GM18502 (cell line): ENCODE results near the gene SNRPA.
"Not testable (repeated sequence)": the region's sequence is repeated elsewhere in the genome, so short reads cannot be mapped to it uniquely, and the experiment has no call there.

ENCODE experiments used
- ATAC-seq: cut with Tn5 transposase; IDR thresholded peaks from one replicate; pipeline ENCODE4 v1.9.1; 2021; ENCODE audit warnings: mild to moderate bottlenecking; ENCODE audit not compliant: unreplicated experiment, poor library complexity

The SNRPA gene

GRCh38 chr19:40810160-40810559 lies 59.2 kb downstream of the SNRPA start:
- no peak for ATAC-seq

DNA sequence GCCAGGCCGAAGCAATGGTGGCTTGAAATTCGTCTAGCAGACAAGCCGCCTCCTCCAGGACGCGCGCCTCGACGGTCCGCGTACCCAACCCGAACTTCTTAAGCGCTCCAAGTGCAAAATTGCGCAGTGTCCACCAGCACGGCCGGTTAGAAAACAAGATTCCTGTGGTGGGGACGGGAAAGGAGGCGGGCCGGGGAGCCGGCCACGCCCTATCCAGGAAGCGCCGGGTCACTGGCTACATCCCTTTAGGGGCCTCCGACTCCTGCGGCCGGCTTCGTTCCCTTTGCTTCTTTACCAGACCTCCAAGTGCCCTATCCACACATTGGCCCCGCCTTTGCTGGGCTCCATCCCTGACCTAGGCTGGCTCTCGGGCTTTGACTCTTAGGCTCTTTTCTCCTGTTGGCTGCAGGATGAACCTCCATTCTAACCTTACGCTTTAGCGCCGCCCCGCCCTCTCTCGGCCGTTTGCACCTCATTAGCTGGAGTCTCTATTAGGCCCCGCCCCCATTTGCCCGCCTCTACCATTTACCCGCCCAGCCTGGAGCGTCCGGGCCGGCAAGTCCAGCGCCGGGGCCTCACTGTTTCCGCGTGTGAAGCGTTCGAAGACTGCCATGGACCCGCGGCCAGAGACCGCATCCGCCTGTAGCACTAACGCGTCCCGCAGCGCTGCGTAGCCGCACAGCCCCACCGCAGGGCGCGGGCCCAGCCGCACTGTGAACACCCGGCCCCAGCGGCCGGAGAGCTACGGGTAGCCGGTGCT lies 59.8 kb downstream of the SNRPA start:
- peak; percentile 80 for ATAC-seq

DNA sequence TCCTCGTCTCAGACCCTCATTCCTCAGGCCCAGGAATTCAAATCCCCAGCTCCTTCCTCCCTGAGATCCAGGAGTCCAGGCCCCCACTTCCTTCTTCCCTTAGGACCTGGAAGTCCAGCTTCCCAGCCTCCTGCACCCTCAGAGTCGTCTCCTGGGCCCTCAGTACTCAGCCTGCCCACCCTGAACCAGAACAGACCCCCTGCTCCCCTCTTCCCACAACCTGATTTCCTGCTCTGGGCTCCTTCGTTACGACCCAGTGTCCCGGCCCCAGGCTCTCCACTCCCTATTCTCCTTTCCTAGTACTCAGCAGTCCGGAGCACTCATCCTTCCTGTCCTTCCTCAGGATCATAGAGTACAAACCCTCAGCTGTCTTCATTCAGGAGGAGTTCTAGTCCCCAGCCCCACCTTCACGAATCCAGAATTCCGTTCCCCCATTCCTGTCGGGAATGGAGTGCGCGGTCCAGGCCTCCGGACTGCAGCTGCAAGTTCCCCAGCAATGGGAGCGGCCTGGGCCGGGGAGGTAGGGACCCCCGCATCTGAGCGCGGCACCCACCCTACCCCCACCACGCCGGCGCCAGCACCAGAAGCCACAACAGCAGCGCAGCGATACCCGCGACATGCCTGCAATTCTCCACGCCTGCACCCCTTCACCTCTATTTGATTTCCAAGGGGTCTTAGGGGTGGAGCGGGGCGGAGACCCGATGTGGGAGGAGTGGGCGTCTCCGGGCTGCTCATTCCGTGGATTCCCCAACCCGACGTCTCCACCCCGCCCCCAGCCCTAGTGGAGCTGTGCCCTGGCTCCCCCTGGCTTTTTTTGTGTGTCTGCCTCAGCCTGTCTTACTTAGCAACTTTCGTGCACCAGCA lies 60.7 kb downstream of the SNRPA start:
- no peak for ATAC-seq

DNA sequence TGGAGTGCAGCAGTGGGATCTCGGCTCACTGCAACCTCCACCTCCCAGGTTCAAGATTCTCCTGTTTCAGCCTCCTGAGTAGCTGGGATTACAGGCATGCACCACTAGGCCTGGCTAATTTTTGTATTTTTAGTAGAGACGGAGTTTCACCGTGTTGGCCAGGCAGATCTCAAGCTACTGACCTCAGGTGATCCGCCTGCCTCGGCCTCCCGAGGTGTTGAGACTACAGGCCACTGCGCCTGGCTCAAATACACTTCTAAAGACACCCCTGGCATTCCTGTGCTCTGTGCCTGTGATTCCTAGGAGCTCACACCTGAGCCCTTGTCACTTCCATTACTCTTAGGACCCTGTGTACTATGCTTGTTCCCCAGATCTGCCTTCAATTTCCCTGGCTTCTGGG lies 61.6 kb downstream of the SNRPA start:
- ATAC-seq, result not testable (repeated sequence)

GRCh38 chr19:40813182-40813581 lies 62.2 kb downstream of the SNRPA start:
- no peak for ATAC-seq
